WTC11 (cell line): ENCODE data around the gene GPC5. TPM values are rescaled to one million over a fixed set of nuclear protein-coding genes. Genes with fewer than 3 reads are reported as not detected.

Source experiments
- ATAC-seq: fragments of 200-7000 bp; cut with Tn5 transposase; 2 replicates; pipeline ENCODE4 v1.10.0; 2021; ENCODE audit warnings: mild to moderate bottlenecking, moderate library complexity
- CTCF ChIA-PET: fragments of 300-600 bp; sonication (Branson Sonifier 250); formaldehyde crosslinking; loops from one replicate; lab custom pipeline; 2021; ENCODE audit warnings: antibody characterized with exemption; lab: Charles Lee
- POLR2A ChIA-PET: fragments of 350-600 bp; sonication (Branson Sonifier 250); formaldehyde crosslinking; loops from one replicate; lab custom pipeline; 2021; ENCODE audit warnings: antibody characterized with exemption; lab: Charles Lee
- DNase-seq: peaks from one replicate; pipeline ENCODE4 v3.0.0; 2021; ENCODE audit warnings: low spot score
- H3K27ac Mint-ChIP-seq: 2 replicates; pipeline ENCODE4 v1.8.0; 2021; ENCODE audit warnings: mixed read lengths
- H3K27me3 Mint-ChIP-seq: 2 replicates; pipeline ENCODE4 v1.8.0; 2021; ENCODE audit warnings: low read depth, mild to moderate bottlenecking, moderate library complexity, mixed read lengths
- H3K36me3 Mint-ChIP-seq: 2 replicates; pipeline ENCODE4 v1.8.0; 2021; ENCODE audit warnings: mixed read lengths
- H3K4me1 Mint-ChIP-seq: 2 replicates; pipeline ENCODE4 v1.8.0; 2022; ENCODE audit warnings: mixed read lengths
- H3K4me3 Mint-ChIP-seq: 2 replicates; pipeline ENCODE4 v1.8.0; 2021; ENCODE audit warnings: mild to moderate bottlenecking, moderate library complexity, mixed read lengths
- H3K9me3 Mint-ChIP-seq: 2 replicates; pipeline ENCODE4 v1.8.0; 2021; ENCODE audit warnings: mixed read lengths
- ATF1 ChIP-seq: sonication (generic); formaldehyde crosslinking; IDR thresholded peaks from 2 replicates; pipeline ENCODE4 v1.8.1; 2023; ENCODE audit warnings: mild to moderate bottlenecking, moderate library complexity, missing genetic modification reagents
- GABPB1 ChIP-seq: sonication (generic); formaldehyde crosslinking; IDR thresholded peaks from 2 replicates; pipeline ENCODE4 v1.8.1; 2023; ENCODE audit warnings: mild to moderate bottlenecking, missing genetic modification reagents
- KAT7 ChIP-seq: sonication (generic); formaldehyde crosslinking; IDR thresholded peaks from 2 replicates; pipeline ENCODE4 v1.8.1; 2023; ENCODE audit warnings: missing genetic modification reagents, mild to moderate bottlenecking, borderline replicate concordance
- NFYB ChIP-seq: sonication (generic); formaldehyde crosslinking; conservative IDR thresholded peaks from 2 replicates; pipeline ENCODE4 v1.8.0; 2022; ENCODE audit warnings: low read depth, missing genetic modification reagents
- NR3C1 ChIP-seq: sonication (generic); formaldehyde crosslinking; conservative IDR thresholded peaks from 2 replicates; pipeline ENCODE4 v1.8.1; 2023; ENCODE audit warnings: low read depth, mild to moderate bottlenecking, missing genetic modification reagents
- OVOL2 ChIP-seq: fragments of 250-450 bp; sonication (Bioruptor Pico); IDR thresholded peaks from 2 replicates; pipeline ENCODE4 v1.9.0; 2021; ENCODE audit warnings: mild to moderate bottlenecking, borderline replicate concordance
- TCF7 ChIP-seq: sonication (generic); formaldehyde crosslinking; IDR thresholded peaks from 2 replicates; pipeline ENCODE4 v1.8.0; 2022; ENCODE audit warnings: mild to moderate bottlenecking, low read depth, missing genetic modification reagents, moderate library complexity
- TP53 ChIP-seq: sonication (generic); formaldehyde crosslinking; IDR thresholded peaks from 2 replicates; pipeline ENCODE4 v1.8.1; 2023; ENCODE audit warnings: mild to moderate bottlenecking, missing genetic modification reagents
- ZNF232 ChIP-seq: sonication (generic); formaldehyde crosslinking; IDR thresholded peaks from 2 replicates; pipeline ENCODE4 v1.8.0; 2022; ENCODE audit warnings: mild to moderate bottlenecking, missing genetic modification reagents
- total RNA-seq: library from RNA; stranded (reverse); gene quantifications from 3 replicates; pipeline ENCODE4 v1.2.3, GENCODE V29; 2021
- TF ChIP-seq, protein P1 (sequence below): sonication (generic); formaldehyde crosslinking; IDR thresholded peaks from 2 replicates; pipeline ENCODE4 v1.8.0; 2023; ENCODE audit warnings: missing genetic modification reagents
- TF ChIP-seq, protein P2 (sequence below): sonication (generic); formaldehyde crosslinking; conservative IDR thresholded peaks from 2 replicates; pipeline ENCODE4 v1.8.1; 2022; ENCODE audit warnings: mild to moderate bottlenecking, missing genetic modification reagents
- TF ChIP-seq, protein P3 (sequence below): sonication (generic); formaldehyde crosslinking; IDR thresholded peaks from 2 replicates; pipeline ENCODE4 v1.8.1; 2022; ENCODE audit warnings: low read depth, mild to moderate bottlenecking, moderate library complexity, missing genetic modification reagents, borderline replicate concordance
- TF ChIP-seq, protein P4 (sequence below): sonication (generic); formaldehyde crosslinking; IDR thresholded peaks from 2 replicates; pipeline ENCODE4 v1.8.1; 2022; ENCODE audit warnings: mild to moderate bottlenecking, missing genetic modification reagents, moderate library complexity, borderline replicate concordance
- TF ChIP-seq, protein P5 (sequence below): fragments of 200-600 bp; IDR thresholded peaks from 2 replicates; pipeline ENCODE4 v1.8.0; 2022; ENCODE audit warnings: antibody characterized with exemption
- TF ChIP-seq, protein P6 (sequence below): sonication (generic); formaldehyde crosslinking; IDR thresholded peaks from 2 replicates; pipeline ENCODE4 v1.8.0; 2022; ENCODE audit warnings: missing genetic modification reagents

GPC5 gene
- total RNA-seq, 1 experiment from 2014 or later, result 0.46 TPM

DNA sequence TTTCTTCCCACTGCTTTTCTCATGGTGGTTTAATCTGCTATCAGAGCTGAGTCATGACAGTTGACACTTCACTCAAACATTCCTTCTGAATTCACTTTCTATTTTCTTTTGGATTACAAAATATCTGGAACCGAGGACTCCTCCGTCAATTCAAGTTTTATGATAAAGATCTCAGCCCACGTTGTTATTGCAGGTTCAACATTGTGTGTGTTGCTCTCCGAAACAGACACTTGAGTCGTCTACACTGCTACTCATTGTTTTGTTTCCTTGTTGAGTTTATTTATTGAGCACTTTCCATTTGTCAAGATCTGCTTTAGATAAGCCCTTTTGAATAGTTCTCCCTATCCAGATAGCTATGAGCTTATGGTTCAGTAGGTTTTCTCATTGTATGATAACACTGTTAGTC is 1192.1 kb downstream of the GPC5 start:
- Mint-ChIP-seq H3K27ac (no peak overlapping the region), H3K4me1 (no peaks in the 10 kb centered on the region), H3K36me3 (no peaks in the 10 kb centered on the region; the same call in 1 of the 2 replicates), H3K27me3 (no peaks in the 10 kb centered on the region), H3K9me3 (peaks cover 16% of the 10 kb centered on the region), H3K4me3 (no peak overlapping the region)
- CTCF ChIA-PET, result no interaction called here
- TF ChIP-seq, protein P1, sequence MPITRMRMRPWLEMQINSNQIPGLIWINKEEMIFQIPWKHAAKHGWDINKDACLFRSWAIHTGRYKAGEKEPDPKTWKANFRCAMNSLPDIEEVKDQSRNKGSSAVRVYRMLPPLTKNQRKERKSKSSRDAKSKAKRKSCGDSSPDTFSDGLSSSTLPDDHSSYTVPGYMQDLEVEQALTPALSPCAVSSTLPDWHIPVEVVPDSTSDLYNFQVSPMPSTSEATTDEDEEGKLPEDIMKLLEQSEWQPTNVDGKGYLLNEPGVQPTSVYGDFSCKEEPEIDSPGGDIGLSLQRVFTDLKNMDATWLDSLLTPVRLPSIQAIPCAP, result no peak
- TF ChIP-seq GABPB1 (CRISPR knock-in tag), result no peak
- no peak for TF ChIP-seq TCF7 (CRISPR knock-in tag)
- TF ChIP-seq, protein P2, sequence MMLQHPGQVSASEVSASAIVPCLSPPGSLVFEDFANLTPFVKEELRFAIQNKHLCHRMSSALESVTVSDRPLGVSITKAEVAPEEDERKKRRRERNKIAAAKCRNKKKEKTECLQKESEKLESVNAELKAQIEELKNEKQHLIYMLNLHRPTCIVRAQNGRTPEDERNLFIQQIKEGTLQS, result no peak
- no peak for TF ChIP-seq ZNF232 (CRISPR knock-in tag)
- no peak for TF ChIP-seq TP53 (CRISPR knock-in tag)
- TF ChIP-seq, protein P3, sequence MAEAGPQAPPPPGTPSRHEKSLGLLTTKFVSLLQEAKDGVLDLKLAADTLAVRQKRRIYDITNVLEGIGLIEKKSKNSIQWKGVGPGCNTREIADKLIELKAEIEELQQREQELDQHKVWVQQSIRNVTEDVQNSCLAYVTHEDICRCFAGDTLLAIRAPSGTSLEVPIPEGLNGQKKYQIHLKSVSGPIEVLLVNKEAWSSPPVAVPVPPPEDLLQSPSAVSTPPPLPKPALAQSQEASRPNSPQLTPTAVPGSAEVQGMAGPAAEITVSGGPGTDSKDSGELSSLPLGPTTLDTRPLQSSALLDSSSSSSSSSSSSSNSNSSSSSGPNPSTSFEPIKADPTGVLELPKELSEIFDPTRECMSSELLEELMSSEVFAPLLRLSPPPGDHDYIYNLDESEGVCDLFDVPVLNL (CRISPR knock-in tag), result no peak
- ATAC-seq (no peak), DNase-seq (no peak)
- POLR2A ChIA-PET, result no interaction called here

DNA sequence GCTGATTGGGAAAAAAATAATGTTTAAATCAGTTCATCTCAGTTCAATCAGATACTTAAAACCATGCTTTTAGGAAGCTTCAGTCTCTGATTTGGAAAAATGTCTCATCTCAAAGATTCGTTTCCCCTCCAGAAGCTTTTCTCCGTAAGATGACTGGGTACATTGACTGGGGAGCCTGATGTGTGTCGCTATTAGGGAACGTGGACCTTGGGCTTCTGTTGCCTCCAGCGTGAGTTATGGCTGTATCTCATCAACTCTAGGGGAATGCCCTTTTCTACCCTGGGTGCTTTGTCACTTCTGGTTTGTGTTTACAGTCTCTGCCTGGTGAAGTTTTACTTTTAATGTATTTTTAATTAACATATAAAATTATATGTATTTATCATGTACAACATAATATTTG is 1192.7 kb downstream of the GPC5 start:
- no peak overlapping the region for H3K27ac Mint-ChIP-seq
- no peak overlapping the region for H3K4me3 Mint-ChIP-seq
- ChIA-PET POLR2A (no interaction called here), CTCF (no interaction called here)
- ATAC-seq (no peak), DNase-seq (no peak)
- H3K9me3 Mint-ChIP-seq, result peaks cover 16% of the 10 kb centered on the region
- no peaks in the 10 kb centered on the region for H3K36me3 Mint-ChIP-seq
- H3K4me1 Mint-ChIP-seq, result no peaks in the 10 kb centered on the region
- TF ChIP-seq TP53 (CRISPR knock-in tag), result no peak
- TF ChIP-seq TCF7 (CRISPR knock-in tag), result no peak
- TF ChIP-seq OVOL2 (CRISPR knock-in tag), result no peak
- no peak for TF ChIP-seq ZNF232 (CRISPR knock-in tag)
- no peak for TF ChIP-seq ATF1
- TF ChIP-seq, protein P1, result no peak
- TF ChIP-seq, protein P4, sequence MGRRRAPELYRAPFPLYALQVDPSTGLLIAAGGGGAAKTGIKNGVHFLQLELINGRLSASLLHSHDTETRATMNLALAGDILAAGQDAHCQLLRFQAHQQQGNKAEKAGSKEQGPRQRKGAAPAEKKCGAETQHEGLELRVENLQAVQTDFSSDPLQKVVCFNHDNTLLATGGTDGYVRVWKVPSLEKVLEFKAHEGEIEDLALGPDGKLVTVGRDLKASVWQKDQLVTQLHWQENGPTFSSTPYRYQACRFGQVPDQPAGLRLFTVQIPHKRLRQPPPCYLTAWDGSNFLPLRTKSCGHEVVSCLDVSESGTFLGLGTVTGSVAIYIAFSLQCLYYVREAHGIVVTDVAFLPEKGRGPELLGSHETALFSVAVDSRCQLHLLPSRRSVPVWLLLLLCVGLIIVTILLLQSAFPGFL (CRISPR knock-in tag), result no peak
- TF ChIP-seq NFYB (CRISPR knock-in tag), result no peak
- TF ChIP-seq KAT7, result no peak
- TF ChIP-seq, protein P5, sequence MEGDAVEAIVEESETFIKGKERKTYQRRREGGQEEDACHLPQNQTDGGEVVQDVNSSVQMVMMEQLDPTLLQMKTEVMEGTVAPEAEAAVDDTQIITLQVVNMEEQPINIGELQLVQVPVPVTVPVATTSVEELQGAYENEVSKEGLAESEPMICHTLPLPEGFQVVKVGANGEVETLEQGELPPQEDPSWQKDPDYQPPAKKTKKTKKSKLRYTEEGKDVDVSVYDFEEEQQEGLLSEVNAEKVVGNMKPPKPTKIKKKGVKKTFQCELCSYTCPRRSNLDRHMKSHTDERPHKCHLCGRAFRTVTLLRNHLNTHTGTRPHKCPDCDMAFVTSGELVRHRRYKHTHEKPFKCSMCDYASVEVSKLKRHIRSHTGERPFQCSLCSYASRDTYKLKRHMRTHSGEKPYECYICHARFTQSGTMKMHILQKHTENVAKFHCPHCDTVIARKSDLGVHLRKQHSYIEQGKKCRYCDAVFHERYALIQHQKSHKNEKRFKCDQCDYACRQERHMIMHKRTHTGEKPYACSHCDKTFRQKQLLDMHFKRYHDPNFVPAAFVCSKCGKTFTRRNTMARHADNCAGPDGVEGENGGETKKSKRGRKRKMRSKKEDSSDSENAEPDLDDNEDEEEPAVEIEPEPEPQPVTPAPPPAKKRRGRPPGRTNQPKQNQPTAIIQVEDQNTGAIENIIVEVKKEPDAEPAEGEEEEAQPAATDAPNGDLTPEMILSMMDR, result no peak
- TF ChIP-seq NR3C1 (CRISPR knock-in tag), result no peak
- TF ChIP-seq, protein P6, sequence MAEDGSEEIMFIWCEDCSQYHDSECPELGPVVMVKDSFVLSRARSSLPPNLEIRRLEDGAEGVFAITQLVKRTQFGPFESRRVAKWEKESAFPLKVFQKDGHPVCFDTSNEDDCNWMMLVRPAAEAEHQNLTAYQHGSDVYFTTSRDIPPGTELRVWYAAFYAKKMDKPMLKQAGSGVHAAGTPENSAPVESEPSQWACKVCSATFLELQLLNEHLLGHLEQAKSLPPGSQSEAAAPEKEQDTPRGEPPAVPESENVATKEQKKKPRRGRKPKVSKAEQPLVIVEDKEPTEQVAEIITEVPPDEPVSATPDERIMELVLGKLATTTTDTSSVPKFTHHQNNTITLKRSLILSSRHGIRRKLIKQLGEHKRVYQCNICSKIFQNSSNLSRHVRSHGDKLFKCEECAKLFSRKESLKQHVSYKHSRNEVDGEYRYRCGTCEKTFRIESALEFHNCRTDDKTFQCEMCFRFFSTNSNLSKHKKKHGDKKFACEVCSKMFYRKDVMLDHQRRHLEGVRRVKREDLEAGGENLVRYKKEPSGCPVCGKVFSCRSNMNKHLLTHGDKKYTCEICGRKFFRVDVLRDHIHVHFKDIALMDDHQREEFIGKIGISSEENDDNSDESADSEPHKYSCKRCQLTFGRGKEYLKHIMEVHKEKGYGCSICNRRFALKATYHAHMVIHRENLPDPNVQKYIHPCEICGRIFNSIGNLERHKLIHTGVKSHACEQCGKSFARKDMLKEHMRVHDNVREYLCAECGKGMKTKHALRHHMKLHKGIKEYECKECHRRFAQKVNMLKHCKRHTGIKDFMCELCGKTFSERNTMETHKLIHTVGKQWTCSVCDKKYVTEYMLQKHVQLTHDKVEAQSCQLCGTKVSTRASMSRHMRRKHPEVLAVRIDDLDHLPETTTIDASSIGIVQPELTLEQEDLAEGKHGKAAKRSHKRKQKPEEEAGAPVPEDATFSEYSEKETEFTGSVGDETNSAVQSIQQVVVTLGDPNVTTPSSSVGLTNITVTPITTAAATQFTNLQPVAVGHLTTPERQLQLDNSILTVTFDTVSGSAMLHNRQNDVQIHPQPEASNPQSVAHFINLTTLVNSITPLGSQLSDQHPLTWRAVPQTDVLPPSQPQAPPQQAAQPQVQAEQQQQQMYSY (CRISPR knock-in tag), result no peak
- H3K27me3 Mint-ChIP-seq, result no peaks in the 10 kb centered on the region
